Midbrain (tissue), 1 donor: ENCODE results near the gene SDF2.

Experiments
- DNase-seq: peaks from one replicate; lab custom pipeline; 2025; lab: John Stamatoyannopoulos, UW

Gene SDF2

GRCh38 chr17:28661635-28662526, at the start of gene SDF2, which contains the start of gene SUPT6H:
Gene SDF2, minus strand, starts transcription at chr17:28661906. Its CDS starts 30 bp downstream, at chr17:28661876.
Gene SUPT6H, plus strand, starts transcription at chr17:28662205. Its CDS starts 11,197 bp downstream, at chr17:28673402.
- peak; percentile 95 for DNase-seq

- DNase-seq, result peak; percentile 90
These were observed 49.4 kb upstream of the SDF2 start for GRCh38 chr17:28710861-28711722.

- no peak for DNase-seq
These were observed 45.6 kb upstream of the SDF2 start for GRCh38 chr17:28707339-28707720.

- DNase-seq, result no peak
These were observed 45.0 kb upstream of the SDF2 start for GRCh38 chr17:28706471-28707338.

GRCh38 chr17:28705728-28706334, 44.1 kb upstream of the SDF2 start:
- no peak for DNase-seq

GRCh38 chr17:28705074-28705659, 43.5 kb upstream of the SDF2 start:
- DNase-seq, result no peak

GRCh38 chr17:28704219-28704858, 42.6 kb upstream of the SDF2 start:
- DNase-seq, result no peak

- DNase-seq, result no peak
These were observed 42.0 kb upstream of the SDF2 start for GRCh38 chr17:28703552-28704218.

- DNase-seq, result no peak
These were observed 41.0 kb upstream of the SDF2 start for GRCh38 chr17:28702752-28703150.

- DNase-seq, result peak; percentile 78
These were observed 40.5 kb upstream of the SDF2 start for GRCh38 chr17:28702026-28702751.

- no peak for DNase-seq
These were observed 39.3 kb upstream of the SDF2 start for GRCh38 chr17:28700830-28701492.

- no peak for DNase-seq
These were observed 38.6 kb upstream of the SDF2 start for GRCh38 chr17:28700278-28700677.

- DNase-seq, result no peak
These were observed 36.7 kb upstream of the SDF2 start for GRCh38 chr17:28698253-28698941.

- peak; percentile 34 for DNase-seq
These were observed 32.2 kb upstream of the SDF2 start for GRCh38 chr17:28693869-28694268.

- DNase-seq, result no peak
These were observed 27.3 kb upstream of the SDF2 start for GRCh38 chr17:28689011-28689410.

- no peak for DNase-seq
These were observed 26.8 kb upstream of the SDF2 start for GRCh38 chr17:28688481-28688880.

GRCh38 chr17:28686296-28686695, 24.6 kb upstream of the SDF2 start:
- DNase-seq, result no peak

GRCh38 chr17:28685366-28685765, 23.7 kb upstream of the SDF2 start:
- DNase-seq, result no peak
